Measurements from ENCODE around the gene SPRY2.
"Not testable (repeated sequence)": the region's sequence is repeated elsewhere in the genome, so short reads cannot be mapped to it uniquely, and the experiment has no call there.

Gene SPRY2, protein sequence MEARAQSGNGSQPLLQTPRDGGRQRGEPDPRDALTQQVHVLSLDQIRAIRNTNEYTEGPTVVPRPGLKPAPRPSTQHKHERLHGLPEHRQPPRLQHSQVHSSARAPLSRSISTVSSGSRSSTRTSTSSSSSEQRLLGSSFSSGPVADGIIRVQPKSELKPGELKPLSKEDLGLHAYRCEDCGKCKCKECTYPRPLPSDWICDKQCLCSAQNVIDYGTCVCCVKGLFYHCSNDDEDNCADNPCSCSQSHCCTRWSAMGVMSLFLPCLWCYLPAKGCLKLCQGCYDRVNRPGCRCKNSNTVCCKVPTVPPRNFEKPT

DNA sequence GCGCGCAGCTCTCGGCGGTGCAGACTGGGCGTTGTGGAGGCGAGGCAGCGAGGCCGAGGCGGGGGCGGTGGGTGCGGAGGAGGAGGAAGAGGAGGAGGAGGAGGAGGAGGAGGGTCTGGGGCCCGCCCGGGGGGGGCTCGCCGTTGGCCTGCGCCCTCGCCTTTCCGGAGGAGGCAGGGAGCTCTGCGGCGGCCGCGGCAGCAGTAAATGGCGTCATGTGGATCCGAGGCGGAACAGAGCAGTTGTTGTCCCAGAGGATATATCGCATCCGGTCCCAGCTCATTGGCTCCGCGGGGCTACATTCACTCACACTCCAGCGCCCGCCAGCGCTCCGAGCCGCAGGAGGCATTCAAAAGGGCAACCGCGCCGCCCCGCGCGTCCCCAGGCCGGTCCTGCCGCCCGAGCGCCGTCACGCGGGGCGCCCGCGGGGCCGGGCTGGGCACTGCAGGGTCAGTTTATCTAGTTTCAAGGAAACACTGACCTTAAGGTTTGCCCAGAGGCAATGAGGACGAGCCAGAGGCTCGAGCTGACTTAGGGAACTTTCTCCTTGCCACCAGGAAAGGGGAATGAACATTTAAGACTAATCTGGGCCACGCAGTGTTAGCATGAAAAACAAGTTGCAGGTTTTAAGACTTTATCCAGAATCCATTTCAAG lies at the start of gene SPRY2:
Gene SPRY2, minus strand, starts transcription at position 26 of the 655 bp plus-strand sequence. CDS start 3,421 bp downstream, outside the sequence.
- DNase-seq (ENCODE audit: low read depth), result no peak

DNA sequence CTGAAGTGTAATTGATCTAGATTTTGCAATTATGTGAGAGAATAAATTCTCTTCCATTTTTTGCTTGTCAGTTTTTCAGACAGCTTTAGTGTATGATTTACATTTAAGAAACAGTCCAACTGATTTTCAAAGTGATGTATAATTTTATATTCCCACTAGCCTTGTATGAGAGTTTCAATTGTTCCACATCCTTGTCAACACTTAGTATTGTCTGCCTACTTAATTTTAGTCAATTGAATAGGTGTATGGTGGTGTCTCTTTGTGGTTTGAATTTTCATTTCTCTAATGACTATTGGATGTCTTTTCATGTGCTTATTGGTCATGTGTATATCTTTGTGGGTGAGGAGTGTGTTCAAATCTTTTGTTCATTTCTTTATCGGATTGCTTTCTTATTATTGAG lies 49.4 kb upstream of the SPRY2 start:
- DNase-seq (ENCODE audit: low read depth), result no peak

DNA sequence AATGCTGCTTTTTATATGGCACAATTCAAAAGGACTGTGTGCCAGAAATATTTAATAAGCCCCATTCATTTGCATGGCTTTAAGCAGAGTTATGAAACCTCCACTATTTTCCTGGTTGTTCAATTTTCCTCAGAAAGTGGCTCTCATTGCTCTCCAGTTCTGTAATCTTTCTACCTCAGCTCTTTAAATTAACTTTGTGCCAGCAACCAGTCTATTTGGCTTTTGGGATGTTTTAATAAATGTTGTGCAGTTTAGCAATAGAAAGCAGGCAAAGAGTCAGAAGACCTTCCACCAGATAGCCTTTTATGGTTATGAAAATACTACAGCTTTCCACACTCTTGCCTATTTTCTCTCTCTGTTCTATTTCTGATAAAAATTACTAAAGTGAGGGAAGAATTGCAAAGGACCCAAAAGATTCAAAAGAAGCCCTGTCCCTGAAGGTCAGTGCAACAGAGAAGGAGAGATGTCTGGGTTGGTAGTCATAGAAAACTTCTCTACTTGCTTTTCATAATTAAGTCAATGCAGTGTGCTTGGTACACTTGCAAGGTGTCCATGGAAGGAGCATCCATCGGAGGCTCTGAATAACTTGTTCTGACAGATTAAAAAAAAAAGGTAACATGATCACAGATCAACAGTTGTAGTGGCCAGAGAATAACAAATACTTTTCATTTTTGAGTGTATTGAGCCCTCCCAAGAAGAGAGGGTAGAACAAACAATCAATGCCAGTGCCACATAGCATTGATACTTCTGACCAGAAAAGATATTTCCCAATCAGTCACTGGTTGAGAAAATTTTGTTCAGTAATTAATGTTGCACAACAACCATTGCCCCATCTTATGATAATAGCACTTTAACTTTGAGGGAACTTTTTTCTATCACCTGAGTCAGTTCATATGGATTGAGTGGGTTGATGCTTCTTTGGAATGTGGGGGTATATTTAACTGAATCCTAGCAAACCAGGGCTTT lies 48.4 kb upstream of the SPRY2 start:
- DNase-seq (ENCODE audit: low read depth), result no peak

DNA sequence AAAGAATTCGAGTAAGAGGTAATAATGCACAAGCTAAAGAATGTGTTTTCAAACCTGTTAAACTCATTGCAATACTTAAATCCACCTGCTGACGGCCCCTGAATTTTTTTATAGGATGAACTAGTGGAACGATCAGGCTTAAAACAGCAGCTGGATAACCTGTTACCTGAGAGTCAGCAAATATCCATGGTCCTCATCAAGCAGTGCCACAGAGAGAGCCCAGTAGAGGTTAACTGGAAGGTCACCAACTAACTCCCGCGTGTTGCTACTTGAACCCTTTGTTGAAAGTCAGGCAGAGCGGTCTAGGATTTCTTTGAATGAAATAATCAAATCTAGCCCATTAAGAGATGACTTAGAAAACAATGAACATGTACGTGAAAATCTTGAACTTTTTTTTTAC lies 47.6 kb upstream of the SPRY2 start:
- DNase-seq (ENCODE audit: low read depth), result no peak

DNA sequence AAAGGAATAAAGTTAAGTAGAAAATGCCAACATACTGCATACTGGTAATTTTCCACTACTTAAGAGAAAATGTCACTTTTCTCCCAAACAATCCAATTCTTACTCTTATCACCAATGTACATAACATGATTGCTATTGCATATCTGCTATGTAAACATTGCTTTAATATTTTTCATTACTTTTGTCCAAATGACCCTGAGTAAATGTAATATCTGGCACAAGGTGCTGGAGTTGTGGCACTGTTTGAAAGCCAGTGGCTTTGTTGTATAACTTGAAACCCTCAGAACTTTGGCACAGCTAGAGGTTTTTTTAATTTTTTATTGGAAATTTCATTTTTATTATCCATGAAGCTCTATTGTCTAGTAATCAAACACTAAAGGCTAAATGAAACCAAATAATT lies 45.7 kb upstream of the SPRY2 start:
- no peak for DNase-seq (ENCODE audit: low read depth)

DNA sequence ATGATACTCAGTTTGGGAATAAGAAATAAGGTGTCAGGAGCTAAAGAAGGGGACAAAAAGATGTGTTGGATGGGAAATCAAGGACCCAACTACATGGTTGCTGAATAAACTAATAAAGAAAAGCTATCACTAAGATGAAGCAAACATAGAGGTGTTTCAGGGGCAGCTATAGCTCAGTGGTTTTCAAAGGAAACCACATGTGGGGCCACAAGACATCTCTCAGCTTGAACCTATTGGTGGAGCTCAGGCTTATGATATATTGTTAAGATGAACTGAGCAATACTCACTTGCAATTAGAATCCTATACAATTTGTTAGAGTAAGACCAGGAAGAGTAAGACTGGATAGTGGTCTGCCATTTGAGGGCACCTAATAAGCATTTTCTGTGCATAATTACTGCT lies 45.1 kb upstream of the SPRY2 start:
- DNase-seq (ENCODE audit: low read depth), result no peak

DNA sequence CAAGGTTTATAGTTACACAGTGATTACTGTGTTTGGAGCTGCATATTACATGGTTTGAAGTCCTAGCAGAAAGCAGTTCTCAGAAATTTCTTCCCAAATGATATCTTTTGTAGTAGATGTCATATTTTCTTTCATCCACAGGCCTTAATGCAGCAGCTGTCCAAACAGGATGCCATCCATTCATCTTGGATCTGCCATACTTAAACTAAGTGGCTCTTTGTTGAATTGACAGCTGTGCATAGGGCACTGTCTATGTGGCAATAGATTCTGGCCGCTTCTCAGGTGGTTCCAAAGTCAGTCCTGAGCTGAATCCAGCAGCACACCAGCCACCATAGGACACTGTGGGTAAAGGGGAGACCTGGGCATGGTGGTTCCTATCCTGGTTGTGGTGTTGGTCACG lies 41.6 kb upstream of the SPRY2 start:
- no peak for DNase-seq (ENCODE audit: low read depth)

DNA sequence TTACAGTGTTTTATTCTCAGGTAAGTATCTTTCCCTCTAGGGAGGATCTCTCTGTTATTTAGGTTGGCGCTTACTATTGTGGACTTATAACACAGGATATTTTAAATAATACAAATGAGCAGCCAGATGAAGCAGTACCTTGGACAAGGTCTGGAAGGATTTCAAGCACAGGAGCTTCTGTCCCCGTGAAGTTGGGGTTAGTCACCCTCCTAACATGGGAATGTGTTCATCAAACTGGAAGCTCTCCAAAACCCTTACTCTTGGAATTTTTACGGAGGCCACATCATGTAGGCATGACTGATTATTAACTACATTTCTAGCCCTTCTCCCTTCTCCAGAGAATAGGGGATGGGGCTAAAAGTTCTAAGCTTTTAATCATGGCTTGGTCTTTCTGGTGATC lies 38.3 kb upstream of the SPRY2 start:
- DNase-seq (ENCODE audit: low read depth), result no peak

DNA sequence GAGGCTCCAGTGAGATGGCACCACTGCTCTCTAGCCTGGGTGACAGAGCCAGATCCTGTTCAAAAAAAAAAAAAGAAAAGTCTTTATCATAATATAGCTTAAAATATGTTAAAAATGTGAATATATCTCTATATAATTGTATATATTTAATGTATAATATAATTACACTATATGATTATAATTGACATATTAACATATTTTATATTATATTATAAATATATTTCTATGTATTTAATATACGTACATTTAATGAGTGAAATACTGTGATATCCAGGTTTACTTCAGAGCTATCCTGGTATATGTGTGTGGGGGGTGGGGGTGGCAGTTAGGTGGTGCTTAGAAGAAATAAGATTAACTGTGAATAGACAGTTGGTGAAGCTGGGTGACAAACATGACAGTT lies 35.6 kb upstream of the SPRY2 start:
- DNase-seq (ENCODE audit: low read depth), result no peak

DNA sequence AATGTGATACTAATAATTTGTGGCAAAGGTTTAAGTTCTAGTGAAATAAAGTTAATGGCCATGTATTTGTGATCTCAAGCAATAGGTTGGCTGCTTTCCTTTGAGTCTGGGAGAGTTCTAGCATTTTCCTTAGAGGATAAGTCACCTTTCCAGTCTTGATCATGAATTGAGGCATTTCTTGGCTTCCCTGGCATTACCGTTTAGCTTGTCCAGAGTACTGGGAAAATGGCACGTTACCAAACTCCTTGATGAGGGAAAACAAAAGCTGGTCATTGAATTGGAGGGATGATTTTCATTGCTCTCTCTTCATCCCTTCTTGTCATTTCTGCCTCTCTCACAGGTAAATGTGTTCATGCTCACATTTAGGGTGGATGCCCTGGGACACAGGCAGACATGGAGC lies 34.0 kb upstream of the SPRY2 start:
- DNase-seq (ENCODE audit: low read depth), result no peak

DNA sequence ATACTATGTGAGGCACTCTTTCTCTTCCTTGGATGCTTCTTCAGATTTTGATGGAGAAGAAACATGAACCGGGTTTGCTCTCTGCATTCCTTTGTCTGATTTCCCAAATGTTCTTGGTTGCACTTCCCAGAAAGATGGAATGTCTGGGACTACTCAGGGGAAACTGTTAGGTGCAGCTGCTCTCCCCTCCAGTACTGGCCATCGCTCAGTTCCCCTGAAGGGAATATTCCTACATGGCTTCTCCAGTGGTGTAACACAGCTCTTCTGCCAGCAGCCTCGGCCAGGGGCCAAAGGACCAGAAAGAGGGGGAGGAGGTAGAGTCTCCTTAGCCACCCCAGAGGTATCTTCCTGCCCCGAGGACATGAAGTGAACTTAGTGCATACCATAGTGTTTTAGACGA lies 33.5 kb upstream of the SPRY2 start:
- no peak for DNase-seq (ENCODE audit: low read depth)

DNA sequence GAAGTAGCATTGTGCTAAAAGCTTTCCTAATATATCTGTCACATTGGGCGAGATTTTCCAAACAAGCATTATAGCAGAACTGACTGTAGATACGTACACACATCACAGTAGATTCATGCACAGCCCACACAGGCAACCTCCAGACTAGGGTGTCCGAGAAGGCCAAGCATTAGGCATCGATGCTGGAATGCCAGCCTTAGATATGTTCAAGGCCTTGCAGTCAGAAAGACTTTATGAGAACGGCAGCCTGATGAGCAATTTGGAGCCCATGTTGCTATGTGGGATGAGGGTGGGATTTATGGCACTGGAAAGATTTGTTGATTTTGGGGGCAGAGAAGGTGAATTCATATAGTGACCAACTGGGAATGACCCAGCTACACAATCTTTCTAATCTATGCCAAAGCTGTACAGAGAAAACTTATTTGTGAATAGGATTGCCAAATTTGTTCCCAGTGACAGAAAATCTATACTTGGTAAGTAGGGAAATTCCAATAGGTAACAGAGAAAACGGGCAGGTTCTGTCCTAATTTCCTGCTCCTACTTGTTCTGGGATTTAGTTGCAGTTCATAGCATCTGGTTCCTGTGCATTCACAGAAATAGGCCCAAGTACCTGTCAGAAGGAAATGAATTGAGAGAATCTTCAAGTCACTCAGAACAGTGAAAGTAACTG lies 31.0 kb upstream of the SPRY2 start:
- no peak for DNase-seq (ENCODE audit: low read depth)

DNA sequence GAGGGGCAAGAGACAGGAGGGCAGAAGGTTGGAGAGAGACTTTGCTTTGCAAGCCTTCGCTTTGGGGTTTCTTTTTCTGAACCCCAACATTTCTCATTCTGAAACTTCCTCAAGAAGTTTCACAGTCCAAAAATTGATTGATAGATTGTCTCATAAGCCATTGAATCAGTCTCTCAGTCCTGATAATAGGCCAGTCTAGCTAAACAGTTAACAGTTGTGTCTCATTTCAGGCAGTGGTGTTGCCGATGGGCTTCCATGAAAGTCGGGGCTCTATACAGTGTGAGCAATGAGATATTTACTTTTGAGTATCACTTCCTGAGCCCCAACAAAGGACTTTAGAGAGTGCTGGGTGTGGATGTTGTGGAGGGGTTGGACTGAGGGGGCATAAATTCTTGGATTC lies 26.5 kb upstream of the SPRY2 start:
- no peak for DNase-seq (ENCODE audit: low read depth)

DNA sequence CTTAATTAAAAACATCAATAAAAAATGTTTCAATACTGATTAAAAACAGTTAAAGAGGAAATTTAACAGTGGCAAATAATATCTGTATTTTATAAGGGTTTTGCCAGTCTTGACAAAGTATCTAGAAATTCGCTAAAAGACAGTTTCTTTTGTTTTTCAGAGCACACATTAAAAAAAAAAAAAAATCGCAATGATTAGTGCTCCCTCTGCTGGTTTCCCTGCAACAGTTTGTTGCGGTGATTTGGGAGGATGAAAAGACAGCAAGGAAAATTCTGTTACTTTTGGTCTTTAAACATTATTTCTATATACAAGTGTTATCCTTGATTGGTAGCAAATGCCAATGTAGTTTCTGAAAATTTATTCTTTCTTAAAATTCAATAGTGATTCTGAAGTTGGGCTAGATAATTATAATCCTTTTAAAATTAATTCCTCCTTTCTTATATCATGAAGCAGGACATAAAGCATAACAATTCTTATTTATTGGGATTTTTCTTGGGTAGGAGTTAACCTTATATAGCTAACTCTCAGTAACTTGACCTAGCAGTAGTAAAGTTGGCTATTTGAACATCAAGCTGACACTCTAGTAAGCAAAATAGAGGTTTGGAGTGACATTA lies 23.1 kb upstream of the SPRY2 start:
- no peak for DNase-seq (ENCODE audit: low read depth)

DNA sequence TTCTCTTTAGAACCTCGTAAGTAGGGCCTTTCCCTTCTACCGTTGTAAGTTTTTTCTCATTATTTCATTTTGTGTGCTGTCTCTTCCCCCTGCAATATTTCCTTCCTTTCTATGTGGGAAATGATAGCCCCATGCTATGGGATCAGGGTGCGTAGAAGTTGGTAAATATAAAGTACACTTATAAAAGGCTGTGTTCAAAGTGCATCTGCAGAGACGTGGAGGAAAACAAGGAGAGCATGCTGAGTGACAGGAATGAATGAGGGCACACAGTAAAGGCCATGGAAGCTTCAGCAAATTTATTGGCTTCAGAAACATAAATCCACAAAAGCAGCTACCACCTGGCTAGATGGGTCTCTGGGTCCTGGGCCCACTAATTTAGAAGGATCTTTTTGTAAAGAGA lies 21.6 kb upstream of the SPRY2 start:
- DNase-seq (ENCODE audit: low read depth), result no peak

DNA sequence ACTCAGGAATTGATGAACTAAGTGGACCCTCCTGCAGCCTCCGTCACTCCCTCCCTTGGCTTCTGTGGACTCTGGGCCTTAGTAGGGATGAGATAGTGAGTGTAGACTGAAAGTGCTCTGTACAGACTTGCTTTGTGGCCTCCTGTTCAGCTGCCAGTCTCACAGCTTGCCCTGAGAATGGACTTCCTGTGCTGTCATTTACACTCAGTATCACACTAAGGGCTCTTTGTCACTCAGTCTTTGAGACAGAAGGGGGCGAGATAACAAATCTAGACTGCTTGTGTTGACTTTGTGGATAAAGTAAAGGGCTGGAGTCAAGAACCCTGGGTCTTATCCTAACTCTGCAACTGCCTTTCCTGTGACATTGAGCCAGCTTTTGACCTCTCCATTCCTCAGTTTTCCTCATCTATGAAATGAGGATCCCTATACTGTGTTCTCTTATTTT lies 21.0 kb upstream of the SPRY2 start:
- DNase-seq (ENCODE audit: low read depth), result no peak

DNA sequence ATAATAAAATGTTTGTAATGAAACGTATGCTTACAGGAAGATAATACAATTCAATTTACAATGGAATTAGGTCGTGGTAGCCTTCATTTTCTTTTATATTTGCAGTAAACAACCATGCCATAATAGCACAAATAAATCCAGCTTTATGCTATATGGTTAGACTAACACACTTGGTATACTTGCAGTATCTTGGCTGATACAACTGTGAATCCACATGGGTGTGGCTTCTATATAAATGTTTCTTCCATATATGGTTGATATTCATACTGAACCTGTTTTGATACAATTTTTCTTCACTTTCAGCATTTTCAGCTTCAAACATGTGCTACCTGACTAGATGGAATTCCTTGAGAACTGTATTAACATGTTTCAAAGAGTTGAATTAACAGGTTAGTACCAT lies 20.4 kb upstream of the SPRY2 start:
- DNase-seq (ENCODE audit: low read depth), result no peak

DNA sequence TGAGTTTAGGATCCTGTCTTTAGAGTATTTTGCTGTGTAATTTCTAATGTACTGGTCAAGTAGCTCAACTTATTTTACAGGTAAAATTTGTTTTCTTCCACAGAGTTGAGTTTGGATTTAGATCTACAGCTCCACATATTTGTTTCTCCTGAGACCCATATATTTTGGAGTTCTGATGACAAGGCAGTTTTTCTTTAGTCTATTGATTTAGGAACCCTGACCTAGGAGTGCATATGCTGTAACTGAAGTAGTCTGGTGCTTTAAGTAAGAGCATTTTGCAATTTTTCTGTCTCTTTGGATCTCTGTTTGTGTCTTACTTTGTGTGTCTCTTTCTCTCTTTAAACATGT lies 19.5 kb upstream of the SPRY2 start:
- no peak for DNase-seq (ENCODE audit: low read depth)

DNA sequence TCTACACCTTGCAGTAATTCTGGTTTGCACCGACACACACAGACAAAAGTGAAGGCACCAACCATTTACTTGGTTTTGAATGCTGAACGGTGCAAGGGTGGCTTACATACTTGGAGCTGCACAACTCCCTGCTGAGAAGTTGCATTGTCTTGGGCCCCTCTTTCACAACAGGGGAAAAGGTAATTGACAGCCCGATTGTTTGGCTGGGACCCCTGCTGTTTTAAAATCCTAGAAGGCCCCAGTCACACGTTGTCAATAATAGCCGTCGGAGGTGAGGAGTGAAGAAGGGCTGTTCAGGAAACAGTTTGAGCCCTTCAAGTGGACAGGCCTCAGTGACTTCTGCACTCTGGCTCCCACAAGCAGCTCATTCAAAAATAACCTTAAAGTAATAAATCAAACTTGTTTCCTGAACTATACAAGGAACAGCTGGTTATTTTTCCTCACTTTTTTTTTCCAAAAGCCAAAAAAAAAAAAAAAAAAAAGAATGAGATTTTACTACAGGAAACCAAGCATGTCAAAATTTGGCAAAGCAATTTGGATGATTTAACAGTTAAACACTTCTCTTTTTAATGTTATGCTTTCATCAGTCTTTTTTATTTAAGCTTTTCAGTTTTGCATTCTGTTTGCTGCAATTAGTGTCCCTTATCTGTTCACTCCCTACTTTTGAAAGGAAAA lies 19.0 kb upstream of the SPRY2 start:
- DNase-seq (ENCODE audit: low read depth), result no peak

DNA sequence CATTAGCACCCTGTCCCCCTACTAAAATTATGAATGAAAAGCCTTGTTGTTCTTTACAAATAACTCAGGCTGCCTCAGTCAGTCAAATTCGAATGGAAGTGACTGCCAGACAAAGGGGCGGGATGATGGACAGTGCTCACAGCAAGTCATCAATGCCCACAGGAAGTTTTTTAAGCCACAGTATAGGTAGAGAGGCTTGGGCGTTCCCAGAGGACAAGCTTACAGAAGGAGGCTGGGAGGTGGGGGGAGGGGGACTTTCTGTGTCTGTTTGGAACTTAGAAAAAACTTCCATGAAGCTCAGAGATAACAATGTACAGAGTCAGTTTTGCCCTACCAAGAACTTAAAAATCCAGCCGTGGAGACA lies 18.5 kb upstream of the SPRY2 start:
- DNase-seq (ENCODE audit: low read depth), result no peak

DNA sequence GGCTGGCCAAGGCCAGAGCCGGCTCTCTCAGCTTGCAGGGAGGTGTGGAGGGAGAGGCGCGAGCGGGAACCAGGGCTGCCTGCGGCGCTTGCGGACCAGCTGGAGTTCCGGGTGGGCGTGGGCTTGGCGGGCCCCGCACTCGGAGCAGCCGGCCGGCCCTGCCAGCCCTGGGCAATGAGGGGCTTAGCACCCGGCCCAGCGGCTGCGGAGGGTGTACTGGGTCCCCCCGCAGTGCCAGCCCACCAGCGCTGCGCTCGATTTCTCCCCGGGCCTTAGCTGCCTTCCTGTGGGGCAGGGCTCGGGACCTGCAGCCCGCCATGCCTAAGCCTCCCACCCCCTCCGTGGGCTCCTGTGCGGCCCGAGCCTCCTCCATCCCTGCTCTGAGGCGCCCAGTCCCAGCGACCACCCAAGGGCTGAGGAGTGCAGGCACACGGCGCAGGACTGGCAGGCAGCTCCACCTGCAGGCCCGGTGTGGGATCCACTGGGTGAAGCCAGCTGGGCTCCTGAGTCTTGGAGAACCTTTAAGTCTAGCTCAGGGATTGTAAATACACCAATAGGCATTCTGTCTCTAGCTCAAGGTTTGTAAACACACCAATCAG lies 14.7 kb upstream of the SPRY2 start:
- not testable (repeated sequence) for DNase-seq (ENCODE audit: low read depth)

All from stimulated activated CD8-positive, alpha-beta memory T cell treated with anti-CD3 and anti-CD28 coated beads, Interleukin-15, amount 100 ng/mL, for 1 hour (primary cell).